Pancreas (tissue), 10 donors: ENCODE results near the gene LTO1. TPM values are rescaled to one million over a fixed set of nuclear protein-coding genes. Genes with fewer than 3 reads are reported as not detected.
"Not testable (repeated sequence)": the region's sequence is repeated elsewhere in the genome, so short reads cannot be mapped to it uniquely, and the experiment has no call there.

Source experiments
- ATAC-seq, 4 donors: fragments of 200-7000 bp; cut with Tn5 transposase; one replicate each; pipeline versions ENCODE4 v1.8.0 to v1.9.1; 2020; ENCODE audit warnings: mild to moderate bottlenecking in 4 of 4, moderate library complexity in 4 of 4
- DNase-seq, 6 donors: peaks; one replicate each; pipeline ENCODE4 v3.0.0-alpha.2; 2020
- FAIRE-seq: peaks from 2 replicates; lab custom pipeline; 2012; peaks lifted over from hg19 to GRCh38; lab: Jason Lieb, UNC
- H3K27ac ChIP-seq, 4 donors: fragments of 200-600 bp; sonication (generic); 1 replicate in 3 of 4; 2 replicates in 1 of 4; pipeline versions ENCODE4 v1.5.0 to v1.8.0; 2020
- H3K27me3 ChIP-seq, 4 donors: fragments of 200-600 bp; one replicate each; pipeline ENCODE4 v1.8.0; 2021
- H3K36me3 ChIP-seq, 3 donors: fragments of 200-600 bp; sonication (generic) in 1 of 3; one replicate each; pipeline versions ENCODE4 v1.5.0 to v1.8.0; 2020 to 2021
- H3K4me1 ChIP-seq, 3 donors: fragments of 200-600 bp; one replicate each; pipeline ENCODE4 v1.8.0; 2021
- H3K4me3 ChIP-seq, 4 donors: fragments of 200-600 bp; sonication (generic) in 2 of 4; one replicate each; pipeline versions ENCODE4 v1.5.0 to v1.8.0; 2020 to 2021
- H3K9me3 ChIP-seq, 4 donors: fragments of 200-600 bp; one replicate each; pipeline ENCODE4 v1.8.0; 2021
- CTCF ChIP-seq, 4 donors: fragments of 200-600 bp; sonication (generic) in 3 of 4; IDR thresholded peaks; one replicate each; pipeline versions ENCODE4 v1.5.0 to v1.8.0; 2021; ENCODE audit warnings: antibody characterized with exemption in 4 of 4
- WGBS, 2 donors: extraction: QIAGEN DNeasy Blood & Tissue Kit; methylation state at CpG; one replicate each; pipeline ENCODE4 v1.1.7; 2013; 5-methylcytosine and 5-hydroxymethylcytosine counted together
- intact Hi-C, 3 donors: fragments of 100-400 bp; cut with DNase I; formaldehyde crosslinking; loops; one replicate each; pipeline versions ENCODE4 v1.11.1 to v1.14.2; 2022
- polyA plus RNA-seq, 2 donors: library from polyadenylated mRNA; stranded (reverse); fragments of 200-250 nt; gene quantifications; one replicate each; pipeline ENCODE4 v1.2.3, GENCODE V29; 2013
- total RNA-seq, 6 donors: library from RNA; stranded (reverse); fragmentation: NEBNext Ultra II Directional in 4 of 6; extraction: Animal tissue kit (Norgen Biotek cat#: 25700) in 4 of 6; gene quantifications; one replicate each; pipeline versions ENCODE4 v1.2.1 to v1.2.4, GENCODE V29; 2021 to 2023
- donor health status: healthy with polysubstance abuse.
- donor health status: DM: no; HTN: no; CAD: no; lungs with moderate emphysema.
- donor health status: DM: no; HTN: no; CAD: no.
- donor health status: control.
- donor health status: control.
- donor health status: Bipolar disorder and iron deficiency.
- donor health status: DM: yes; HTN: yes; CAD: no.
- donor health status: DM: no; HTN: no; CAD: no.
- donor health status: DM: no; HTN: no; CAD: no.
- donor health status: DM: yes; HTN: yes; CAD: no.

The LTO1 gene
- total and polyA plus RNA-seq, 8 donors, result 7.7 to 27.8 (median 12.2) TPM

- 72 to 88% methylated on average over 8 of the region's 8 CpGs for WGBS, 2 donors
- Histone ChIP-seq H3K36me3 (no peaks in the 10 kb centered on the region), H3K9me3 (no peaks in the 10 kb centered on the region), H3K4me1 (no peaks in the 10 kb centered on the region), H3K4me3 (no peak overlapping the region), H3K27ac (no peak overlapping the region), H3K27me3 (no peaks in the 10 kb centered on the region)
- ATAC-seq (no peak), FAIRE-seq (no peak), DNase-seq (no peak)
- TF ChIP-seq CTCF (IDR thresholded peaks at IDR 0.05), result no peak
- intact Hi-C loops, result no loop called here
Measured at GRCh38 chr11:69630424-69630823, 44.7 kb downstream of the LTO1 start.

- DNase-seq, result no peak
- Histone ChIP-seq H3K4me3 (no peak overlapping the region), H3K27me3 (no peaks in the 10 kb centered on the region), H3K9me3 (no peaks in the 10 kb centered on the region), H3K4me1 (no peaks in the 10 kb centered on the region), H3K27ac (no peak overlapping the region), H3K36me3 (no peaks in the 10 kb centered on the region)
- FAIRE-seq, result no peak
- ATAC-seq, result no peak
- no peak for TF ChIP-seq CTCF (IDR thresholded peaks at IDR 0.05)
- WGBS, 2 donors, result 94 to 96% methylated on average over 2 of the region's 2 CpGs
- intact Hi-C loops, result no loop called here
Measured at GRCh38 chr11:69630017-69630416, 45.1 kb downstream of the LTO1 start.

GRCh38 chr11:69627551-69627950, 47.6 kb downstream of the LTO1 start:
- Histone ChIP-seq H3K4me3 (no peak overlapping the region), H3K27ac (no peak overlapping the region), H3K4me1 (no peaks in the 10 kb centered on the region), H3K27me3 (no peaks in the 10 kb centered on the region), H3K36me3 (no peaks in the 10 kb centered on the region), H3K9me3 (no peaks in the 10 kb centered on the region)
- ATAC-seq (no peak), DNase-seq (no peak), FAIRE-seq (no peak)
- TF ChIP-seq CTCF (IDR thresholded peaks at IDR 0.05), result no peak
- WGBS, 2 donors, result 68 to 76% methylated on average over 14 of the region's 14 CpGs
- intact Hi-C loops, result no loop called here

DNA sequence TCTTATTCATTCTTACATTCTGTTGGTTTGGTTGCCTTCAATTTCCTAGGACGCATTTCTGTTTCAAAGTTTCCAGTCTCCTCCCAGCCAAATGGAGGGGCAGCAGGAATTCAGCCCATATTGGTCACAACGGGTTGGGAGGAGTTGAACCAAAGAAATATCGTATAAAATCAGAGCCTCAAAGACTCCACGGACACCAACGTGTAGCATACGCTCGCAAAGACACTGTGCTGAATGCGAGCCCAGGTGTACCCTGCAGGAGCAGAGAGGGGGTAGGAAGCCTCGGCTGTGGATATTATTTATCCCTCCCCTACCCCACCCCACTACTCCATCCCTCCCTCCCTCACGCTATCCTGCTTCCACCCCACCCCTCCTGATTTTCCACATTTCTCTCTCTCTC, 49.7 kb downstream of the LTO1 start:
- Histone ChIP-seq H3K36me3 (no peaks in the 10 kb centered on the region), H3K27ac (no peak overlapping the region), H3K4me1 (no peaks in the 10 kb centered on the region), H3K27me3 (no peaks in the 10 kb centered on the region), H3K9me3 (no peaks in the 10 kb centered on the region), H3K4me3 (no peak overlapping the region)
- DNase-seq (no peak), ATAC-seq (no peak), FAIRE-seq (no peak)
- TF ChIP-seq CTCF (IDR thresholded peaks at IDR 0.05), result no peak
- WGBS, 2 donors, result 73 to 82% methylated on average over 10 of the region's 10 CpGs
- intact Hi-C loops, result no loop called here

GRCh38 chr11:69624293-69624692, 50.9 kb downstream of the LTO1 start:
- ATAC-seq (no peak), FAIRE-seq (no peak), DNase-seq (no peak)
- no peaks in the 10 kb centered on the region for H3K4me1 ChIP-seq
- H3K4me3 ChIP-seq, result no peak overlapping the region
- H3K9me3 ChIP-seq, result no peaks in the 10 kb centered on the region
- H3K27ac ChIP-seq, result no peak overlapping the region
- intact Hi-C loops, result no loop called here
- H3K27me3 ChIP-seq, result no peaks in the 10 kb centered on the region
- no peak for TF ChIP-seq CTCF (IDR thresholded peaks at IDR 0.05)
- WGBS, 2 donors, result 62 to 93% methylated on average over 1 of the region's 1 CpG
- no peaks in the 10 kb centered on the region for H3K36me3 ChIP-seq

- ATAC-seq, H3K9me3 ChIP-seq, FAIRE-seq, H3K27ac ChIP-seq, H3K4me3 ChIP-seq, H3K27me3 ChIP-seq, DNase-seq, intact Hi-C loops, H3K36me3 ChIP-seq, H3K4me1 ChIP-seq: not testable (repeated sequence)
- 60 to 62% methylated on average over 7 to 8 of the region's 8 CpGs for WGBS, 2 donors
Measured at GRCh38 chr11:69622097-69622681, 53.0 kb downstream of the LTO1 start.
